Lower leg skin (tissue), 4 donors: ENCODE results near the gene SLC6A17. TPM values are rescaled to one million over a fixed set of nuclear protein-coding genes. Genes with fewer than 3 reads are reported as not detected.

ENCODE experiments used
- DNase-seq, 2 donors: peaks; one replicate each; pipeline ENCODE4 v3.0.0-alpha.2; 2019; ENCODE audit warnings: low spot score in 2 of 2
- H3K4me3 ChIP-seq: fragments of 200-600 bp; sonication (generic); 2 replicates; pipeline ENCODE4 v1.5.1; 2017; ENCODE audit warnings: mild to moderate bottlenecking, low read depth; ENCODE audit not compliant: poor library complexity, severe bottlenecking
- POLR2A ChIP-seq, 2 donors: fragments of 450-650 bp; IDR thresholded peaks; one replicate each; pipeline ENCODE4 v1.6.1; 2016 to 2017; ENCODE audit warnings: antibody characterized with exemption in 2 of 2, mild to moderate bottlenecking in 1 of 2, moderate library complexity in 1 of 2
- whole genome bisulfite sequencing, 2 donors: methylation state at CpG; one replicate each; pipeline ENCODE4 v1.1.5; 2018; 5-methylcytosine and 5-hydroxymethylcytosine counted together
- intact Hi-C: fragments of 100-400 bp; cut with DNase I; formaldehyde crosslinking; loops from one replicate; pipeline ENCODE4 v1.15.0; 2023; ENCODE audit warnings: low total_unique reads
- total RNA-seq, 4 donors: library from RNA; depleted of rRNA; stranded (reverse); fragments of >200 nt; gene quantifications; one replicate each; pipeline ENCODE4 v1.1.0, GENCODE V29; 2016
- TF ChIP-seq, protein P1 (sequence below), 3 donors: fragments of 450-650 bp; IDR thresholded peaks; one replicate each; pipeline ENCODE4 v1.5.1; 2016; ENCODE audit warnings: antibody characterized with exemption in 3 of 3, mild to moderate bottlenecking in 3 of 3, moderate library complexity in 2 of 3

The SLC6A17 gene
- total RNA-seq, 4 donors from 2014 or later = 4.5 to 6.9 (median 5.8) TPM

DNA sequence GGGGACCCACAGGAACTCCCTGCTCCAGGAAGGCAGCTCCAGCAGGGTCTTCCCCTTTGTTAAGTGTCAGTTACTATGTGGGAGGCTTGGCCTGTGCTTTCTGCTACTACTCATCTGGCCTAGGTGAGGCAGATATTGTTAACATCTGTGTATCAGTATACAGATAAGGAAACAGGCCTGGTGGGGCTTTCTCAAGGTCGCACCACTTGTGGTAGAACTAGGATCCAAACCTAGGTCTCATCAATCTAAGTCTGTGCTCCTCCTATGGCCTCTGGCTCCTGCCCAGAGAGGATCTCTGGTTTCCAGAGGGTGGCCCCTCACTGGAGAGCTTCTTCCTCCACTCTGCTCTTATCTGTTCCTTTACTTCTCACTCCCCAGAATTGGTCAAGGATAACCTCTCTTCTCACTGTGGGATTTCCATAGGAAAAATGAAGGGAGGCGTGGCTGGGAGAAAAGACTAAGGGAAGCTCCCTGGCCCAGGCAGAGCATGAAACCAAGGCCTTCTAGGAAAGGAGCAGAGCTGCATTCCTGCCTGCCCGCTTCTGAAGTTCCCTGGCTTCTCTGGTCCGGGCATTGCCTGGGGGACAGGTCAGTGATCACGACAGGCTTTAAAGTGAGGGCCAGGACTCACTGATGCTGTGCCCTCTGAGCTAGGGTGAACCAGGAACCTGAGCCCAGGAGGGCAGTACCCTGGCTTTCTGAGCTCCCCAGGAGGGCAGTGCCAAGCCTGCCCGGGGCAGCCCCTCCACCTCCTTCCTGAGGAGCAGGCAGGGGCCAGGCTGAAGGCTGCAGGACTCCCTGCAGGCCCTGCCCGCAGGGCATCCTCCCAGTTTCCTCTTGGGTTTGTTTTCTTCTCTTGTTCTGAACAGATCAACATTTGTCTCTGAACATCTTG lies 65.6 kb downstream of the SLC6A17 start:
- intact Hi-C loops = no loop called here

DNA sequence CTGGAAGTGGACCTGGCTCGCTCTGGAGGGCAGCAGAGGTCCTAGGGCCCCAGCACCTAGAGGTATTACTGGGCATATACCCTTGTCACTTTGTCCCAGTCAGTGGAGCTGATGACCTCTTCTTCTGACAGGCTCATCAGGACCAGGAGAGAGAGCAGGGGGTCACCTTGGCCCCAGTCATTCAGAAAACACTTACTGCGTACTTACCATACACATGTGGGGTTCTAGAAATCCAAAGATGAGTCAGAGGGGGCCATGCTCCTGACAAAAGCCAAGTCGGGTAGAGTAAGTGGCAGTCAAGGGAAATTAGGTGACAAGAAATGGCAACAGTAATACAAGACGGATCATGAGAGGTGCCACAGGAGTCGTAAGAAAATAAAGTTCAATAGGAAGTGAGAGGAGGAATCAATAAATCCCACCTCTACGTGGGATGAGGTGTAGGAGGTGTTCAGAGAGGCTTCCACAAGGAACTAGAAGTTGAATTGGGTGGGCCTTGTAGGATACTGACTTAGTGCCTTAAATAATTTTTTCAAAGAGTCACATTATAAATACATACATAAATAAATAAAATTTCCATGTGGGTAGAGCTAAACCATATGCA lies 66.7 kb downstream of the SLC6A17 start:
- WGBS, 2 donors = 86 to 94% methylated on average over 6 of the region's 6 CpGs
- no peak for DNase-seq
- H3K4me3 ChIP-seq = no peak overlapping the region
- intact Hi-C loops = no loop called here
- TF ChIP-seq, protein P1, sequence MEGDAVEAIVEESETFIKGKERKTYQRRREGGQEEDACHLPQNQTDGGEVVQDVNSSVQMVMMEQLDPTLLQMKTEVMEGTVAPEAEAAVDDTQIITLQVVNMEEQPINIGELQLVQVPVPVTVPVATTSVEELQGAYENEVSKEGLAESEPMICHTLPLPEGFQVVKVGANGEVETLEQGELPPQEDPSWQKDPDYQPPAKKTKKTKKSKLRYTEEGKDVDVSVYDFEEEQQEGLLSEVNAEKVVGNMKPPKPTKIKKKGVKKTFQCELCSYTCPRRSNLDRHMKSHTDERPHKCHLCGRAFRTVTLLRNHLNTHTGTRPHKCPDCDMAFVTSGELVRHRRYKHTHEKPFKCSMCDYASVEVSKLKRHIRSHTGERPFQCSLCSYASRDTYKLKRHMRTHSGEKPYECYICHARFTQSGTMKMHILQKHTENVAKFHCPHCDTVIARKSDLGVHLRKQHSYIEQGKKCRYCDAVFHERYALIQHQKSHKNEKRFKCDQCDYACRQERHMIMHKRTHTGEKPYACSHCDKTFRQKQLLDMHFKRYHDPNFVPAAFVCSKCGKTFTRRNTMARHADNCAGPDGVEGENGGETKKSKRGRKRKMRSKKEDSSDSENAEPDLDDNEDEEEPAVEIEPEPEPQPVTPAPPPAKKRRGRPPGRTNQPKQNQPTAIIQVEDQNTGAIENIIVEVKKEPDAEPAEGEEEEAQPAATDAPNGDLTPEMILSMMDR (IDR thresholded peaks at IDR 0.05) = no peak
- no peak for TF ChIP-seq POLR2A (IDR thresholded peaks at IDR 0.05)

More for the DNA sequence above, 65.6 kb downstream of the SLC6A17 start:
- no peak overlapping the region for H3K4me3 ChIP-seq
- DNase-seq = no peak
- WGBS, 2 donors = 85 to 87% methylated on average over 7 of the region's 7 CpGs
- TF ChIP-seq POLR2A (IDR thresholded peaks at IDR 0.05) = no peak

DNA sequence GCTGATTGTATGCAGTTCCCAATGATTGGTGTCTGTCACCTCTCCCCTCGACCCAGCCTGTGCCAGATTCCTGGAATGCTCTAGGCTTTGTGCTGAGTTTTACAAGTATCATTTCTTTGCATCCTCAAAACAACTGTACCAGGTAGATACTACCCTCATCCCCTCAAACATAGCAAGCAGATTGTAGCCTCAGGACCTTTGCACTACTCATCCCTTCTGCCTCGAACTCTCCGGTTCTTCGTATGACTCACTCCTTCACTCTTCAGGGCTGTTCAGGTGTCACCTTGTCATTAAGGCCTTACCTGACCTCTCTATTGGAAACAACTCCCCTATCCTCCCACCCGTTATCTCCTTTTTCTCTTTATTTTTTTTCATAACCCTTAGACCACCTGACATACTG lies 67.8 kb downstream of the SLC6A17 start:
- intact Hi-C loops = no loop called here
- no peak overlapping the region for H3K4me3 ChIP-seq
- no peak for DNase-seq
- TF ChIP-seq POLR2A (IDR thresholded peaks at IDR 0.05) = no peak
- TF ChIP-seq, protein P1 (IDR thresholded peaks at IDR 0.05) = no peak
- 88 to 93% methylated on average over 5 of the region's 5 CpGs for WGBS, 2 donors

DNA sequence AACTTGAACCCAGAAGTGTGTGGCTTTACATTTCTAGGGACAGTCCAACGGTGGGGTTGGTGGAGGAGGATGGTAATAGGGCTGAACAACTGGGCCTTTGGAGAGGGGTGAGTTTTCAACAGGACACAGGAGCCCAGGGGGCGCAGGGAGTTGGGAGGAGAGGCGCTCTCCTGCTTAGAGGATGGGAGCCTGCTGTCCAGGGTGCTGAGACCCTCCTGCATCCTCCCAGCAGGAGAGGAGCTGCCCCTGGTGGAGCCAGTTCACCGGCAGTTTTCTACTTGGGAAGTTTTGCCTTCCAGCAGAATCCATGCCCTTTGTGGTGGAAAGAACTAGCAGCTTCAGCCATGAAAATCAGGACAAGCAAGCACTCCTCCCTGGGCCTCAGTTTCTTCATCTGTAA lies 68.4 kb downstream of the SLC6A17 start:
- TF ChIP-seq, protein P1 (IDR thresholded peaks at IDR 0.05) = no peak
- no peak for TF ChIP-seq POLR2A (IDR thresholded peaks at IDR 0.05)
- intact Hi-C loops = no loop called here
- no peak for DNase-seq
- 80 to 91% methylated on average over 3 to 4 of the region's 4 CpGs for WGBS, 2 donors
- H3K4me3 ChIP-seq = no peak overlapping the region

DNA sequence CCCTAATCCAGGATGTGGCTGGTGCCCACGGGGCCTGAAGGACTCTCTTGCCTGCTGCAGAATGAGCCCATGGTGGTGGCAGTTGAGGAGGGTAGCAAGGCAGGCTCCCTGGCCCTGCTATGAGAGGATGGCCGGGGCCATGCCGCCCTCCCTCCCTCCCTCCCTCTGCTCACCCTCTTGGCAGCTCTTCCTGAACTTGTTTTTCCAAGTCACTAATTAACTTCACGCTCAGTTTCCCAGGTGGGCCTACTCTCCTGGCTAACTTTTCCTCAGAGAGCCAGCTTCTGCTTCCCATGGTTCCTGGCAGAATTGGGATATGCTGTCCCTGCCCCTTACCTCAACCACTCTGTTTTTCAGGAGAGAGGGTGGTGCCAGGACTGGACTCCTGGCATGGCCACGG lies 70.0 kb downstream of the SLC6A17 start:
- DNase-seq = no peak
- WGBS, 2 donors = 78 to 84% methylated on average over 5 of the region's 5 CpGs
- no peak overlapping the region for H3K4me3 ChIP-seq
- intact Hi-C loops = no loop called here
- TF ChIP-seq, protein P1 (IDR thresholded peaks at IDR 0.05) = no peak
- no peak for TF ChIP-seq POLR2A (IDR thresholded peaks at IDR 0.05)

DNA sequence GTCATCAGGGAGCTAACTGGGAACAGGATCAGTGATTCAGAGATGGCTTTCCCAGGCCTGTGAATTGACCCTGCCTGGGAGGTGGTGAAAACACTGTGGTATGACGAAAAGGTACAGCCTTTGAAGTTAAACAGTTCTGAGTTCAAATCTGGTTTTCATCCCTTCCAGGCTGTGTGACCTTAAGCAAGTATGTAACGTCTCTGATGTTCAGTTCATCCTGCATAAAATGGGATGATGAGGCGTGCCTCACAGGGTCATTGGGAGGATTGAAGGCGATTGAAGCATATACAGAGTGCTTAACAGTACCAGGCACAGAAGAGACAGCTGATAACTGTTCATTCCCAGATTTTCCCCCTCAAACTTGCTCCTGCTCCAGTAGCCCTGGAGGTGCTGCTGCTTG lies 70.8 kb downstream of the SLC6A17 start:
- H3K4me3 ChIP-seq = no peak overlapping the region
- intact Hi-C loops = no loop called here

More for the DNA sequence above, 70.8 kb downstream of the SLC6A17 start:
- TF ChIP-seq, protein P1 (IDR thresholded peaks at IDR 0.05) = no peak
- no peak for TF ChIP-seq POLR2A (IDR thresholded peaks at IDR 0.05)
- 93 to 94% methylated on average over 4 of the region's 4 CpGs for WGBS, 2 donors
- DNase-seq = no peak
